ENCODE measurements around the gene CLCN5.

The CLCN5 gene

DNA sequence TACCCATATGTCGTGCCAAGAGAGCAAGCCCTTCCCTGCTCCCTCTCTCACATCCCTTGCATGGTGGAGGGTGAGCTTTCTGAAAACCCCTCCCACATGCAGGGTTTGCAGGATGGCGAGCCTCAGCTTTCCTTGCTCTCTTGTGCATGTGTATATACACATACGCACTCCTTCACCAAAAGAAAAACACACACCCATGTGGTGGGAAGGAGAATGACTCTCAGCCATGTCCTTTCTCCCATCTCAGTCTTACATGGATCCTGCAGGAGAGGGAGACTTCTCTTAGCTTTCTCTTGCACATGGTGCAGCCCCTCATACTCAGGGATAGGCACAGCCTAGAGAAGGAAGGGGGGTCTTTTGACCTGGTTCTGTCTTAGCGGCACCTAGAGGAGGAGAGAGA is 81.1 kb downstream of the CLCN5 start:
- TF ChIP-seq TEAD4 (IDR thresholded peaks at IDR 0.05) (no peak), ZBTB7A (IDR thresholded peaks at IDR 0.05; ENCODE audit: low read depth) (no peak), CREB1 (IDR thresholded peaks at IDR 0.05; ENCODE audit: low read depth) (no peak), YY1 (IDR thresholded peaks at IDR 0.05; ENCODE audit: low read depth) (no peak), EP300 (IDR thresholded peaks at IDR 0.05; ENCODE audit: borderline replicate concordance) (no peak), FOXM1 (IDR thresholded peaks at IDR 0.05; ENCODE audit: borderline replicate concordance, low read depth) (no peak), TCF12 (IDR thresholded peaks at IDR 0.05; ENCODE audit: low read depth) (no peak), RAD21 (IDR thresholded peaks at IDR 0.05; ENCODE audit: low read depth) (no peak), CEBPB (IDR thresholded peaks at IDR 0.05) (no peak), EGR1 (IDR thresholded peaks at IDR 0.05) (no peak), TAF1 (IDR thresholded peaks at IDR 0.05; ENCODE audit: low read depth) (no peak)
- TF ChIP-seq, protein P1, sequence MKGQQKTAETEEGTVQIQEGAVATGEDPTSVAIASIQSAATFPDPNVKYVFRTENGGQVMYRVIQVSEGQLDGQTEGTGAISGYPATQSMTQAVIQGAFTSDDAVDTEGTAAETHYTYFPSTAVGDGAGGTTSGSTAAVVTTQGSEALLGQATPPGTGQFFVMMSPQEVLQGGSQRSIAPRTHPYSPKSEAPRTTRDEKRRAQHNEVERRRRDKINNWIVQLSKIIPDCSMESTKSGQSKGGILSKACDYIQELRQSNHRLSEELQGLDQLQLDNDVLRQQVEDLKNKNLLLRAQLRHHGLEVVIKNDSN (IDR thresholded peaks at IDR 0.05), result no peak
- TF ChIP-seq, protein P2, sequence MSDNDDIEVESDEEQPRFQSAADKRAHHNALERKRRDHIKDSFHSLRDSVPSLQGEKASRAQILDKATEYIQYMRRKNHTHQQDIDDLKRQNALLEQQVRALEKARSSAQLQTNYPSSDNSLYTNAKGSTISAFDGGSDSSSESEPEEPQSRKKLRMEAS (IDR thresholded peaks at IDR 0.05), result no peak

- TF ChIP-seq EGR1 (IDR thresholded peaks at IDR 0.05), result no peak
- TF ChIP-seq CREB1 (IDR thresholded peaks at IDR 0.05; ENCODE audit: low read depth), result no peak
- TF ChIP-seq NFIC (IDR thresholded peaks at IDR 0.05), result no peak
- no peak for TF ChIP-seq ZBTB7A (IDR thresholded peaks at IDR 0.05; ENCODE audit: low read depth)
- no peak for TF ChIP-seq TEAD4 (IDR thresholded peaks at IDR 0.05)
- TF ChIP-seq, protein P1 (IDR thresholded peaks at IDR 0.05), result no peak
- no peak for TF ChIP-seq FOXM1 (IDR thresholded peaks at IDR 0.05; ENCODE audit: borderline replicate concordance, low read depth)
- no peak for TF ChIP-seq REST (IDR thresholded peaks at IDR 0.05; ENCODE audit: low read depth)
- no peak for TF ChIP-seq EP300 (IDR thresholded peaks at IDR 0.05; ENCODE audit: borderline replicate concordance)
- TF ChIP-seq, protein P2 (IDR thresholded peaks at IDR 0.05), result no peak
- TF ChIP-seq TAF1 (IDR thresholded peaks at IDR 0.05; ENCODE audit: low read depth), result no peak
- TF ChIP-seq TCF12 (IDR thresholded peaks at IDR 0.05; ENCODE audit: low read depth), result no peak
- TF ChIP-seq YY1 (IDR thresholded peaks at IDR 0.05; ENCODE audit: low read depth), result no peak
- no peak for TF ChIP-seq RAD21 (IDR thresholded peaks at IDR 0.05; ENCODE audit: low read depth)
- no peak for TF ChIP-seq CEBPB (IDR thresholded peaks at IDR 0.05)
Measured at GRCh38 chrX:50003927-50004326, 81.5 kb downstream of the CLCN5 start.

DNA sequence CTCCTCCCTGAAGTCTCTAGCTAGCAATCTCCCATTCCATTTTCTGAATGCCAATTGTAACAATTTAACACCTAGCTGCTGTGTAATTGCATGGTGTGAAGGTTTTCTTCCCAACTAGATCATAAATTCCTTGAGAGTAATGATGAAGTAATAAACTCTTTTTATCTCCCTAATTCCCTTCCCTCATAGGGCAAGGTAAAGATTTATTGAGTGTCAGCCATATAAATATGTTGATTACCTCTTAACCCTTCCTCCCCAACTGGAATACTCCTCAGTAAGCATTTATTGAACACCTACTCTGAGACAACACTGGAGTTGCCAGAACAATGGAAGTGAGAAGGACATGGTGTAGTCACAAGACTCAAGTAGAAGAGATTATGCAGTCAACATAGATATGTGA is 112.7 kb downstream of the CLCN5 start:
- TF ChIP-seq ZBTB7A (IDR thresholded peaks at IDR 0.05; ENCODE audit: low read depth) (no peak), REST (IDR thresholded peaks at IDR 0.05; ENCODE audit: low read depth) (no peak), FOXM1 (IDR thresholded peaks at IDR 0.05; ENCODE audit: borderline replicate concordance, low read depth) (no peak), YY1 (IDR thresholded peaks at IDR 0.05; ENCODE audit: low read depth) (no peak), CREB1 (IDR thresholded peaks at IDR 0.05; ENCODE audit: low read depth) (no peak), RAD21 (IDR thresholded peaks at IDR 0.05; ENCODE audit: low read depth) (no peak), EGR1 (IDR thresholded peaks at IDR 0.05) (no peak)
- TF ChIP-seq, protein P1 (IDR thresholded peaks at IDR 0.05), result no peak

- TF ChIP-seq REST (IDR thresholded peaks at IDR 0.05; ENCODE audit: low read depth) (no peak), EGR1 (IDR thresholded peaks at IDR 0.05) (no peak), EP300 (IDR thresholded peaks at IDR 0.05; ENCODE audit: borderline replicate concordance) (no peak), FOXM1 (IDR thresholded peaks at IDR 0.05; ENCODE audit: borderline replicate concordance, low read depth) (no peak), TEAD4 (IDR thresholded peaks at IDR 0.05) (no peak), TAF1 (IDR thresholded peaks at IDR 0.05; ENCODE audit: low read depth) (no peak), ZBTB7A (IDR thresholded peaks at IDR 0.05; ENCODE audit: low read depth) (no peak), CEBPB (IDR thresholded peaks at IDR 0.05) (no peak), YY1 (IDR thresholded peaks at IDR 0.05; ENCODE audit: low read depth) (no peak), CREB1 (IDR thresholded peaks at IDR 0.05; ENCODE audit: low read depth) (no peak), NFIC (IDR thresholded peaks at IDR 0.05) (no peak), RAD21 (IDR thresholded peaks at IDR 0.05; ENCODE audit: low read depth) (no peak), TCF12 (IDR thresholded peaks at IDR 0.05; ENCODE audit: low read depth) (no peak)
- TF ChIP-seq, protein P2 (IDR thresholded peaks at IDR 0.05), result no peak
- TF ChIP-seq, protein P1 (IDR thresholded peaks at IDR 0.05), result no peak
Measured at GRCh38 chrX:50036426-50036825, 114.0 kb downstream of the CLCN5 start.
